Fibroblast of lung (primary cell): ENCODE results near the gene GET4. TPM values are rescaled to one million over a fixed set of nuclear protein-coding genes. Genes with fewer than 3 reads are reported as not detected.

Experiments
- DNase-seq, 2 donors: peaks; one replicate each; pipeline versions ENCODE4 v3.0.0 to v3.0.0-alpha.2; 2010; ENCODE audit warnings: low read depth in 2 of 2
- H2AFZ ChIP-seq: 2 replicates; pipeline ENCODE4 v1.5.1; 2012; ENCODE audit warnings: low read length, control low read depth, inconsistent platforms
- H3K27ac ChIP-seq: 2 replicates; pipeline ENCODE4 v1.5.1; 2011; ENCODE audit warnings: low read length, control low read depth; ENCODE audit not compliant: insufficient read depth
- H3K27me3 ChIP-seq: 2 replicates; pipeline ENCODE4 v1.5.1; 2011; ENCODE audit warnings: mild to moderate bottlenecking, low read length; ENCODE audit not compliant: control insufficient read depth, insufficient read depth
- H3K36me3 ChIP-seq: 2 replicates; pipeline ENCODE4 v1.5.1; 2011; ENCODE audit warnings: low read length; ENCODE audit not compliant: control insufficient read depth, insufficient read depth
- H3K4me1 ChIP-seq: 2 replicates; pipeline ENCODE4 v1.5.1; 2011; ENCODE audit warnings: low read length; ENCODE audit not compliant: control insufficient read depth, insufficient read depth; ENCODE audit errors: extremely low read depth
- H3K4me2 ChIP-seq: 2 replicates; pipeline ENCODE4 v1.5.1; 2011; ENCODE audit warnings: low read length, control low read depth; ENCODE audit not compliant: insufficient read depth; ENCODE audit errors: extremely low read depth
- H3K4me3 ChIP-seq, 4 experiments: fragments of 200-600 bp in 1 of 4; sonication (generic) in 1 of 4; replicated peaks in 1 of 4; 2 replicates each; pipeline ENCODE4 v1.5.1; 2011 to 2016; ENCODE audit warnings: low read length in 4 of 4, low read depth in 3 of 4, mild to moderate bottlenecking in 3 of 4, control low read depth in 2 of 4, inconsistent platforms in 1 of 4, mixed read lengths in 1 of 4; ENCODE audit not compliant: insufficient read depth in 1 of 4; ENCODE audit errors: control extremely low read depth in 1 of 4
- H3K79me2 ChIP-seq: 2 replicates; pipeline ENCODE4 v1.5.1; 2012; ENCODE audit warnings: mild to moderate bottlenecking, low read length, inconsistent platforms; ENCODE audit not compliant: control insufficient read depth, insufficient read depth
- H3K9ac ChIP-seq: 2 replicates; pipeline ENCODE4 v1.5.1; 2011; ENCODE audit warnings: mild to moderate bottlenecking, low read length, control low read depth; ENCODE audit not compliant: insufficient read depth
- H3K9me3 ChIP-seq: 2 replicates; pipeline ENCODE4 v1.5.1; 2012; ENCODE audit warnings: low read depth, low read length; ENCODE audit not compliant: control insufficient read depth, insufficient read depth
- H4K20me1 ChIP-seq: 2 replicates; pipeline ENCODE4 v1.5.1; 2011; ENCODE audit warnings: low read length; ENCODE audit not compliant: control insufficient read depth, insufficient read depth; ENCODE audit errors: extremely low read depth
- CTCF ChIP-seq, 2 donors: IDR thresholded peaks in 1 of 2; conservative IDR thresholded peaks in 1 of 2; 1 replicate in 1 of 2; 2 replicates in 1 of 2; pipeline ENCODE4 v1.5.1; 2011 to 2012; ENCODE audit warnings: low read length in 2 of 2, control low read depth in 1 of 2, inconsistent platforms in 1 of 2, low read depth in 1 of 2, mild to moderate bottlenecking in 1 of 2
- EZH2 ChIP-seq: IDR thresholded peaks from 2 replicates; pipeline ENCODE4 v1.5.1; 2012; ENCODE audit warnings: low read length, control low read depth, mild to moderate bottlenecking; ENCODE audit errors: missing control alignments
- polyA plus RNA-seq, 2 donors: library from polyadenylated mRNA; depleted of rRNA in 1 of 2; stranded (reverse) in 1 of 2; unstranded in 1 of 2; fragments of >200 nt; gene quantifications; 2 replicates each; pipeline ENCODE4 v1.2.1, GENCODE V29; 2011 to 2012; ENCODE audit warnings: missing spikeins in 1 of 2
- total RNA-seq: library from RNA; depleted of rRNA; stranded (reverse); fragments of >200 nt; gene quantifications from 2 replicates; pipeline ENCODE4 v1.2.1, GENCODE V29; 2014

The GET4 gene
- total and polyA plus RNA-seq, 2 donors (not counting 1 experiment from before 2014, with no cell fraction given), result 13.4 to 23.1 TPM

- H3K79me2 ChIP-seq, result no peaks in the 10 kb centered on the region
- H3K4me1 ChIP-seq, result no peaks in the 10 kb centered on the region
- no peaks in the 10 kb centered on the region for H3K36me3 ChIP-seq
- no peaks in the 10 kb centered on the region for H3K9me3 ChIP-seq
- TF ChIP-seq CTCF (conservative IDR thresholded peaks at IDR 0.05 in 1 of 2, IDR thresholded peaks at IDR 0.05 in 1 of 2; ENCODE audit: low read depth in 1 of 2, low read length in 2 of 2), result no peak
- TF ChIP-seq EZH2, result no peak
- no peaks in the 10 kb centered on the region for H4K20me1 ChIP-seq
- DNase-seq, result no peak
- H3K9ac ChIP-seq, result no peak overlapping the region
- H2AFZ ChIP-seq, result no peak overlapping the region
- H3K27ac ChIP-seq, result no peak overlapping the region
- H3K27me3 ChIP-seq, result no peaks in the 10 kb centered on the region
- H3K4me3 ChIP-seq, result no peak overlapping the region
- H3K4me2 ChIP-seq, result no peak overlapping the region
Observed at GRCh38 chr7:931871-932650, 55.7 kb downstream of the GET4 start.

- no peak overlapping the region for H3K27ac ChIP-seq
- H3K4me3 ChIP-seq, result no peak overlapping the region
- no peaks in the 10 kb centered on the region for H3K79me2 ChIP-seq
- H2AFZ ChIP-seq, result no peak overlapping the region
- H3K9ac ChIP-seq, result no peak overlapping the region
- no peak for DNase-seq
- no peaks in the 10 kb centered on the region for H3K36me3 ChIP-seq
- TF ChIP-seq EZH2 (no peak), CTCF (conservative IDR thresholded peaks at IDR 0.05 in 1 of 2, IDR thresholded peaks at IDR 0.05 in 1 of 2; ENCODE audit: low read depth in 1 of 2, low read length in 2 of 2) (no peak)
- no peaks in the 10 kb centered on the region for H3K9me3 ChIP-seq
- H4K20me1 ChIP-seq, result no peaks in the 10 kb centered on the region
- H3K4me1 ChIP-seq, result no peaks in the 10 kb centered on the region
- H3K4me2 ChIP-seq, result no peak overlapping the region
- no peaks in the 10 kb centered on the region for H3K27me3 ChIP-seq
Observed at GRCh38 chr7:932651-932975, 56.3 kb downstream of the GET4 start.

- no peaks in the 10 kb centered on the region for H3K36me3 ChIP-seq
- no peak for TF ChIP-seq CTCF (conservative IDR thresholded peaks at IDR 0.05 in 1 of 2, IDR thresholded peaks at IDR 0.05 in 1 of 2; ENCODE audit: low read depth in 1 of 2, low read length in 2 of 2)
- no peak for TF ChIP-seq EZH2
- no peak for DNase-seq
- H3K27me3 ChIP-seq, result no peaks in the 10 kb centered on the region
- no peak overlapping the region for H2AFZ ChIP-seq
- H3K4me2 ChIP-seq, result no peak overlapping the region
- H4K20me1 ChIP-seq, result no peaks in the 10 kb centered on the region
- H3K9ac ChIP-seq, result no peak overlapping the region
- no peak overlapping the region for H3K27ac ChIP-seq
- no peaks in the 10 kb centered on the region for H3K79me2 ChIP-seq
- no peaks in the 10 kb centered on the region for H3K4me1 ChIP-seq
- no peaks in the 10 kb centered on the region for H3K9me3 ChIP-seq
- H3K4me3 ChIP-seq, result no peak overlapping the region
Observed at GRCh38 chr7:934469-935163, 58.3 kb downstream of the GET4 start.
